Glutamatergic neuron (in vitro differentiated cells): ENCODE results near the gene FLT3. TPM values are rescaled to one million over a fixed set of nuclear protein-coding genes. Genes with fewer than 3 reads are reported as not detected.

ENCODE experiments used
- DNase-seq: peaks from one replicate; pipeline ENCODE4 v3.0.0; 2022
- H3K27ac Mint-ChIP-seq: one replicate; pipeline ENCODE4 v1.8.0; 2020; ENCODE audit warnings: mild to moderate bottlenecking, mixed read lengths, inconsistent platforms; ENCODE audit not compliant: unreplicated experiment
- H3K27me3 Mint-ChIP-seq: one replicate; pipeline ENCODE4 v1.8.0; 2020; ENCODE audit warnings: mild to moderate bottlenecking, moderate library complexity, mixed read lengths, inconsistent platforms; ENCODE audit not compliant: unreplicated experiment
- H3K36me3 Mint-ChIP-seq: one replicate; pipeline ENCODE4 v1.8.0; 2020; ENCODE audit warnings: mild to moderate bottlenecking, mixed read lengths, inconsistent platforms; ENCODE audit not compliant: unreplicated experiment
- H3K4me1 Mint-ChIP-seq: one replicate; pipeline ENCODE4 v1.8.0; 2020; ENCODE audit warnings: mild to moderate bottlenecking, low read depth, mixed read lengths, inconsistent platforms; ENCODE audit not compliant: unreplicated experiment
- H3K4me3 Mint-ChIP-seq: one replicate; pipeline ENCODE4 v1.8.0; 2020; ENCODE audit warnings: mild to moderate bottlenecking, mixed read lengths, inconsistent platforms; ENCODE audit not compliant: unreplicated experiment
- H3K9me3 Mint-ChIP-seq: one replicate; pipeline ENCODE4 v1.8.0; 2020; ENCODE audit warnings: mild to moderate bottlenecking, moderate library complexity, mixed read lengths, inconsistent platforms; ENCODE audit not compliant: unreplicated experiment
- total RNA-seq: library from RNA; stranded (reverse); fragmentation: NEBNext Ultra II Directional; extraction: Animal tissue kit (Norgen Biotek cat#: 25700); gene quantifications from one replicate; pipeline ENCODE4 v1.2.1, GENCODE V29; 2021; ENCODE audit not compliant: unreplicated experiment
- TF ChIP-seq, protein P1 (sequence below): fragments of 200-600 bp; sonication (generic); IDR thresholded peaks from one replicate; pipeline ENCODE4 v1.5.0; 2021; ENCODE audit not compliant: partially characterized antibody, unreplicated experiment

FLT3 gene
- total RNA-seq, 1 donor from 2014 or later, result not detected

- TF ChIP-seq, protein P1, sequence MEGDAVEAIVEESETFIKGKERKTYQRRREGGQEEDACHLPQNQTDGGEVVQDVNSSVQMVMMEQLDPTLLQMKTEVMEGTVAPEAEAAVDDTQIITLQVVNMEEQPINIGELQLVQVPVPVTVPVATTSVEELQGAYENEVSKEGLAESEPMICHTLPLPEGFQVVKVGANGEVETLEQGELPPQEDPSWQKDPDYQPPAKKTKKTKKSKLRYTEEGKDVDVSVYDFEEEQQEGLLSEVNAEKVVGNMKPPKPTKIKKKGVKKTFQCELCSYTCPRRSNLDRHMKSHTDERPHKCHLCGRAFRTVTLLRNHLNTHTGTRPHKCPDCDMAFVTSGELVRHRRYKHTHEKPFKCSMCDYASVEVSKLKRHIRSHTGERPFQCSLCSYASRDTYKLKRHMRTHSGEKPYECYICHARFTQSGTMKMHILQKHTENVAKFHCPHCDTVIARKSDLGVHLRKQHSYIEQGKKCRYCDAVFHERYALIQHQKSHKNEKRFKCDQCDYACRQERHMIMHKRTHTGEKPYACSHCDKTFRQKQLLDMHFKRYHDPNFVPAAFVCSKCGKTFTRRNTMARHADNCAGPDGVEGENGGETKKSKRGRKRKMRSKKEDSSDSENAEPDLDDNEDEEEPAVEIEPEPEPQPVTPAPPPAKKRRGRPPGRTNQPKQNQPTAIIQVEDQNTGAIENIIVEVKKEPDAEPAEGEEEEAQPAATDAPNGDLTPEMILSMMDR, result no peak
- no peaks in the 10 kb centered on the region for H3K36me3 Mint-ChIP-seq
- no peak overlapping the region for H3K4me3 Mint-ChIP-seq
- DNase-seq, result peak; percentile 61
- peaks cover 15% of the 10 kb centered on the region for H3K4me1 Mint-ChIP-seq
- H3K27ac Mint-ChIP-seq, result no peak overlapping the region
- H3K9me3 Mint-ChIP-seq, result peaks cover 25% of the 10 kb centered on the region
- peaks cover 46% of the 10 kb centered on the region for H3K27me3 Mint-ChIP-seq
Observed at GRCh38 chr13:27968316-27969081, 131.9 kb downstream of the FLT3 start.

DNA sequence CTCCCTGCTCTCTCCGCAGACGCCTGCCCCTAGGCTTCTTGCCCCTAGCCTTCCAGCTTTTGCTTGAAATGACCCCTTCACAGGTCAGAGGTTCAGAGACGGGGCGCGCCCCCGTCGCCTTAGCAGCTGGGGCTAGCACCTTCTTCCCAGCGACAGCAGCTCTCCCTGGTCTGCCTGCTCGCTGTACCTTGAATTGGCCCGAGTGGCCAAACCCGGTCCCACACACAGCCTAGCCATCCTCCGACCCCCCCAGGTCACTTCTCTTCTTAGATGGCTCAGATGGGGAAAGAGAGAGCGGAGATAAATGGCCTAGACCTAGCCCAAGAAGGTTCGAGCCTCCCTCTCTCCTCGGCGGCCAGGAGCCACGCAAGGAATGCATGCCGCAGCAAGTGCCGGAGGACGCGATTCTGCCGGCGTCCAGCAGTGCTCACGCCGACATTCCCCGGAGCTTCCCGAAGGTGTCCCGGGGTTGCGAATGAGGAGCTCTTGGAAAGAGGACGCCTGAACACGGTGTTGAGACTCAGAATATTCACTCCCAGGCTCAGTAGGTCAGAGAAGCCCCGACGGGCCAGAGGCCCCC lies 132.6 kb downstream of the FLT3 start:
- Mint-ChIP-seq H3K4me3 (peak overlapping the region; percentile 73), H3K9me3 (peaks cover 20% of the 10 kb centered on the region), H3K4me1 (peaks cover 10% of the 10 kb centered on the region), H3K36me3 (no peaks in the 10 kb centered on the region), H3K27ac (no peak overlapping the region), H3K27me3 (peaks cover 42% of the 10 kb centered on the region)
- TF ChIP-seq, protein P1, result no peak
- peak; percentile 42 for DNase-seq

GRCh38 chr13:27967203-27967735 lies 133.1 kb downstream of the FLT3 start:
- no peak overlapping the region for H3K27ac Mint-ChIP-seq
- H3K36me3 Mint-ChIP-seq, result no peaks in the 10 kb centered on the region
- TF ChIP-seq, protein P1, result no peak
- H3K27me3 Mint-ChIP-seq, result peaks cover 43% of the 10 kb centered on the region
- peaks cover 10% of the 10 kb centered on the region for H3K4me1 Mint-ChIP-seq
- peaks cover 20% of the 10 kb centered on the region for H3K9me3 Mint-ChIP-seq
- peak overlapping the region; percentile 73 for H3K4me3 Mint-ChIP-seq
- DNase-seq, result no peak

- Mint-ChIP-seq H3K36me3 (no peaks in the 10 kb centered on the region), H3K27me3 (peaks cover 46% of the 10 kb centered on the region), H3K4me3 (peak overlapping the region; percentile 50)
Observed at GRCh38 chr13:27966641-27967202, 133.7 kb downstream of the FLT3 start.

More at GRCh38 chr13:27966641-27967202, 133.7 kb downstream of the FLT3 start:
- Mint-ChIP-seq H3K4me1 (peaks cover 10% of the 10 kb centered on the region), H3K9me3 (peaks cover 22% of the 10 kb centered on the region), H3K27ac (no peak overlapping the region)
- TF ChIP-seq, protein P1, result no peak
- peak; percentile 38 for DNase-seq
